ENCODE measurements around the gene ADRA2B. TPM values are rescaled to one million over a fixed set of nuclear protein-coding genes. Genes with fewer than 3 reads are reported as not detected.
A peak's percentile ranks its signal among the peaks of the same experiment; 100 is the strongest.

Gene ADRA2B
- total RNA-seq, 1 donor from 2014 or later: 2.9 TPM

DNA sequence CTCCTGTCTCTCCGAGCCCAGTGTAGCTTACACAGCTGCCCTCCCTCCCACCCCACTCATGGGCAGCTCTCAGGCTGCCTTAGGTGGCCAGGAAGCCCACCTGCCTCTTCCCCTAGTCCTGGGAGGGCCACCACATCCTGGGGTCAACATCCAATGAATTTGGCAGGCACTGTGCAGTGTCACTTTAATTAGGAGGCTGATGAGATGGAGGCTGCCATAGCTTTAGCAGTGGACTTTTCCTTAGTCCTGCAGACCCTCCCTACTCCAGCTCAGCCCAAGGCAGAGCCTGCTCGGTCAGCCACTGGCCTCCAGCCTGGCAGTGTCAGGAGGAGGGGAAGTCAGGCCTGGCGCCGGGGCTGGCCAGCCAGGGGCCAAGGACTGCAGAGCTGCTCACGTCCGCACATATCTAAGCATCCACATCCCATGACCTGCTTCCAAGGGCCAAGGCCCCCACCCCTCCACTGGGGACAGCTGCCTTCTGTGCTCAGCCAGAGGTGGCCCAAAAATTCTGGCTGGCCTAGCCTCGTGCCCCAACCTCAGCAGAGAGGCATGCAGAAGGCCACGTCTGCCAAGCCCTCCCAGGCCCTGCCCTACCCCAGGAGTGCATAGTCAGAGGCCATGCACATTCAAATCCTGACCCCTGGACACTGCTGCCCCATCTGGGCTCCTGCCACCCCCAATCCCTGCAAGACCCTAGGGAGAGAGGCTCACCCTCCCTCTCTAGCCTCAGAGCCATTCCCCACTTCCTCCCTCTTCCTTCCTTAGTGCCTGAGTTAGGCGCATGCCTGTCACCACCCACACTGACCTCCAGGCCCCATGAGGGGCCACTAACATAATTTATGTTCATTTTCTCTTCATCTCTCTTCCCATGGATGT, 33.1 kb downstream of the ADRA2B start:
- H3K27me3 ChIP-seq (ENCODE audit: low read depth): no peaks in the 10 kb centered on the region
- intact Hi-C loops (cut with micrococcal nuclease): no loop called here
- H3K36me3 ChIP-seq: no peaks in the 10 kb centered on the region
- peaks cover 32% of the 10 kb centered on the region for H3K4me1 ChIP-seq
- TF ChIP-seq, protein P1, sequence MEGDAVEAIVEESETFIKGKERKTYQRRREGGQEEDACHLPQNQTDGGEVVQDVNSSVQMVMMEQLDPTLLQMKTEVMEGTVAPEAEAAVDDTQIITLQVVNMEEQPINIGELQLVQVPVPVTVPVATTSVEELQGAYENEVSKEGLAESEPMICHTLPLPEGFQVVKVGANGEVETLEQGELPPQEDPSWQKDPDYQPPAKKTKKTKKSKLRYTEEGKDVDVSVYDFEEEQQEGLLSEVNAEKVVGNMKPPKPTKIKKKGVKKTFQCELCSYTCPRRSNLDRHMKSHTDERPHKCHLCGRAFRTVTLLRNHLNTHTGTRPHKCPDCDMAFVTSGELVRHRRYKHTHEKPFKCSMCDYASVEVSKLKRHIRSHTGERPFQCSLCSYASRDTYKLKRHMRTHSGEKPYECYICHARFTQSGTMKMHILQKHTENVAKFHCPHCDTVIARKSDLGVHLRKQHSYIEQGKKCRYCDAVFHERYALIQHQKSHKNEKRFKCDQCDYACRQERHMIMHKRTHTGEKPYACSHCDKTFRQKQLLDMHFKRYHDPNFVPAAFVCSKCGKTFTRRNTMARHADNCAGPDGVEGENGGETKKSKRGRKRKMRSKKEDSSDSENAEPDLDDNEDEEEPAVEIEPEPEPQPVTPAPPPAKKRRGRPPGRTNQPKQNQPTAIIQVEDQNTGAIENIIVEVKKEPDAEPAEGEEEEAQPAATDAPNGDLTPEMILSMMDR (IDR thresholded peaks at IDR 0.05; ENCODE audit: borderline replicate concordance): no peak
- no peaks in the 10 kb centered on the region for H3K9me3 ChIP-seq (replicated peaks)
- H3K4me3 ChIP-seq: no peak overlapping the region
- DNase-seq: peak; percentile 75
- H3K27ac ChIP-seq (replicated peaks): peak overlapping the region; percentile 89

DNA sequence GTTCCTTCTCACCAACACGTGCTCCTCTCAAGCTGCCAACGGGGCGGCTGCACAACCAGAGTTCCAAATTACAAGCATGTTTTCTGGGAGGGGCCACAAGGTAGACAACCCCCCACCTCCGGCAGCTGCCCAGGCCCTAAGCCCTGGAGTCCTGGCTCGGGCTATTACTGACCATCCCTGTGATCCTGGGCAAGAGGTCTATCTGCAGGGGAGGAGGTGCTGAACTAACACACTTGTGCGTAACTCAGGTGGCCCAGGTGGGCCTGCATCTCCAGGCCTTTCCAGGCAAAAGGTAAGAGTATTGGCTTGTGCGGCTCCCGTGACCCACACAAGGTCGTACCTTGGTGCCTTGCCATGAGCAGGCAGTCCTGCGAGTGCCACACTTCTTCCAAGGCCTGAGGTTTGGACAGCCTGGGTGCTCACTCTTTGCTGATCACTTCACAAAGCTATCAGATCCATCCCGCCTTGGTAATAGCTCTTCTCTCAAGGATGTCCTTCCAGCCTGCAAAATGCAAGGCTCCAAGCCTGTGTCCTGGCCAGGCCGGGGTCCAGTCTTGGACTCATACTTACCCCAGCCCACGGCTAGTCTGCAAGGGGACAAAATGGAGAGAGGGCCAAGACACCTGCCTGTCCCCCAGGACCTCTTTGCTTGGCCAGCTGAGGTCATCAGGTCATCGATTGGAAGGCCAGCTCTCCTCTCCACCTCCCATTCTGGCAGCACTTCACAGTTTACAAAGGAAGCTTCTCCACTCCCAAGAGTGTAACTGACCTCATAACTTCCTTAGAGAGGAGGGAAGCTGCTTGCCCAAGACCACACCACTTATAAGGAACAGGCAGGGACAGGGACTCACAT, 33.9 kb downstream of the ADRA2B start:
- TF ChIP-seq, protein P1 (IDR thresholded peaks at IDR 0.05; ENCODE audit: borderline replicate concordance): no peak
- intact Hi-C loops (cut with micrococcal nuclease): no loop called here
- Histone ChIP-seq H3K27me3 (ENCODE audit: low read depth) (no peaks in the 10 kb centered on the region), H3K9me3 (replicated peaks) (peaks cover under 1% of the 10 kb centered on the region), H3K27ac (replicated peaks) (peak overlapping the region; percentile 89), H3K36me3 (no peaks in the 10 kb centered on the region), H3K4me3 (no peak overlapping the region), H3K4me1 (peaks cover 32% of the 10 kb centered on the region)
- DNase-seq: peak; percentile 16

DNA sequence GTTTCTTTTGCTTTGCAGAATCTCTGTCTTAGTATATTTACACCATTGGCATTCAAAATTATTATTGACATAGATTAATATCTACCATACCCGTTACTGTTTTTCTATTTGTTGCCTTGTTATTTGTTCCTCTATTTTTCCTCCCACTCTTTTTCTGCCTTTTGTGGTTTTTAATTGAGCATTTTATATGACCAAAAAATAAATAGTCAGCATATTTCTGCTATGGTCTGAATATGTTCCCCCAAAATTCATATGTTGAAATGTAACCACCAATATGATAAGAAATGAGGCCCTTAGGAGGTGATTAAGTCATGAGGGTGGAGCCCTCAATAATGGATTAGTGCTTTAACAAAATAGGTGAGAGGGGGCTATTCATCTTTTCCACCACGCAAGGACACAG, 35.3 kb downstream of the ADRA2B start:
- no peak overlapping the region for H3K4me3 ChIP-seq
- no peak for DNase-seq
- H3K36me3 ChIP-seq: no peaks in the 10 kb centered on the region
- H3K27me3 ChIP-seq (ENCODE audit: low read depth): no peaks in the 10 kb centered on the region
- H3K4me1 ChIP-seq: peaks cover 32% of the 10 kb centered on the region
- intact Hi-C loops (cut with micrococcal nuclease): no loop called here
- no peak overlapping the region for H3K27ac ChIP-seq (replicated peaks)
- TF ChIP-seq, protein P1 (IDR thresholded peaks at IDR 0.05; ENCODE audit: borderline replicate concordance): no peak
- peaks cover 15% of the 10 kb centered on the region for H3K9me3 ChIP-seq (replicated peaks)

- intact Hi-C loops (cut with micrococcal nuclease): no loop called here
- Histone ChIP-seq H3K36me3 (no peaks in the 10 kb centered on the region), H3K4me1 (peaks cover 16% of the 10 kb centered on the region), H3K27ac (replicated peaks) (no peak overlapping the region), H3K4me3 (no peak overlapping the region), H3K9me3 (replicated peaks) (peaks cover 26% of the 10 kb centered on the region), H3K27me3 (ENCODE audit: low read depth) (no peaks in the 10 kb centered on the region)
- TF ChIP-seq, protein P1 (IDR thresholded peaks at IDR 0.05; ENCODE audit: borderline replicate concordance): no peak
- no peak for DNase-seq
Measured at GRCh38 chr2:96075199-96075771, 41.1 kb downstream of the ADRA2B start.

DNA sequence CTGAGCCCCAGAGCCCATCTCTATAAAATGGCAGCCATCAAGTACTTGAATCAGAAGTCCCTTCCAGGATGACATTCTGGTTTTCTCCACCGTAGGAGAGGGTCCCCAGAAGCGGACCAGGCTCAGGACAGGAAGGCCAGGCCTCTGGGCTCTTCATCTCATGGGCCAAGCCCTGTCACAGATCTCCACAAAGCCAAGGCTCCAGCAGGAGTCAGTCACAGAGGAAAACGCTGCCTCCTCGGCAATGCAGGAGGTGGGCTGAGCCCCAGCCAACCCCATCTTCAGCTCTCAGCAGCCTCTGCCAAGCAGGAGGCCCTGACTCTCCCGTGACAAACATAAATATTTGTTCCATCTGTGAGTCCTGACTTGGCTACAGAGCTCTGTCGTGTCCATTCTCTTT, 42.2 kb downstream of the ADRA2B start:
- TF ChIP-seq, protein P1 (IDR thresholded peaks at IDR 0.05; ENCODE audit: borderline replicate concordance): no peak
- Histone ChIP-seq H3K9me3 (replicated peaks) (peaks cover 26% of the 10 kb centered on the region), H3K36me3 (no peaks in the 10 kb centered on the region), H3K4me1 (peaks cover 16% of the 10 kb centered on the region), H3K27me3 (ENCODE audit: low read depth) (no peaks in the 10 kb centered on the region), H3K27ac (replicated peaks) (no peak overlapping the region), H3K4me3 (no peak overlapping the region)
- no peak for DNase-seq
- intact Hi-C loops (cut with micrococcal nuclease): no loop called here

Data from left ventricle myocardium inferior (tissue), 1 donor.